Activated CD4-positive, alpha-beta T cell treated with anti-CD3 and anti-CD28 coated beads for 24 hours (primary cell): ENCODE measurements around the gene METRNL.

Experiments
- DNase-seq, 2 donors: peaks; one replicate each; pipeline ENCODE4 v3.0.0-alpha.2; 2020; ENCODE audit warnings: low read depth in 2 of 2

Gene METRNL

GRCh38 chr17:83067071-83067717, 12.2 kb upstream of the METRNL start:
- DNase-seq: no peak

GRCh38 chr17:83067718-83068261, 11.6 kb upstream of the METRNL start:
- DNase-seq: no peak

- DNase-seq: no peak
Measured at GRCh38 chr17:83068641-83069570, 10.5 kb upstream of the METRNL start.

GRCh38 chr17:83069571-83069906, 9.9 kb upstream of the METRNL start:
- no peak for DNase-seq

GRCh38 chr17:83069931-83070742, 9.3 kb upstream of the METRNL start:
- DNase-seq: no peak

GRCh38 chr17:83070800-83071341, 8.5 kb upstream of the METRNL start:
- DNase-seq: no peak

- no peak for DNase-seq
Measured at GRCh38 chr17:83071365-83071764, 8.0 kb upstream of the METRNL start.

- no peak for DNase-seq
Measured at GRCh38 chr17:83071966-83072562, 7.3 kb upstream of the METRNL start.

- no peak for DNase-seq
Measured at GRCh38 chr17:83072600-83073358, 6.6 kb upstream of the METRNL start.

- DNase-seq: no peak
Measured at GRCh38 chr17:83073389-83074063, 5.9 kb upstream of the METRNL start.

GRCh38 chr17:83074486-83075223, 4.8 kb upstream of the METRNL start:
- DNase-seq: no peak

GRCh38 chr17:83075270-83075880, 4.0 kb upstream of the METRNL start:
- DNase-seq: no peak

- no peak for DNase-seq
Measured at GRCh38 chr17:83076938-83077337, 2.5 kb upstream of the METRNL start.

GRCh38 chr17:83077411-83077810, 2.0 kb upstream of the METRNL start:
- no peak for DNase-seq

- DNase-seq: no peak
Measured at GRCh38 chr17:83077939-83078338, 1.5 kb upstream of the METRNL start.

- no peak for DNase-seq
Measured at GRCh38 chr17:83078378-83079351, 744 bp upstream of the METRNL start.

- no peak for DNase-seq
Measured at GRCh38 chr17:83079766-83080578, 563 bp downstream of the METRNL start.
